Measurements from ENCODE around the gene AIP. TPM values are rescaled to one million over a fixed set of nuclear protein-coding genes. Genes with fewer than 3 reads are reported as not detected.

Gene AIP
- total and polyA plus RNA-seq, 9 of the 15 experiments (the other 6 are each of a cell fraction or from before 2014, with no cell fraction given), result 5.2 to 92.5 (median 52.7) TPM

DNA sequence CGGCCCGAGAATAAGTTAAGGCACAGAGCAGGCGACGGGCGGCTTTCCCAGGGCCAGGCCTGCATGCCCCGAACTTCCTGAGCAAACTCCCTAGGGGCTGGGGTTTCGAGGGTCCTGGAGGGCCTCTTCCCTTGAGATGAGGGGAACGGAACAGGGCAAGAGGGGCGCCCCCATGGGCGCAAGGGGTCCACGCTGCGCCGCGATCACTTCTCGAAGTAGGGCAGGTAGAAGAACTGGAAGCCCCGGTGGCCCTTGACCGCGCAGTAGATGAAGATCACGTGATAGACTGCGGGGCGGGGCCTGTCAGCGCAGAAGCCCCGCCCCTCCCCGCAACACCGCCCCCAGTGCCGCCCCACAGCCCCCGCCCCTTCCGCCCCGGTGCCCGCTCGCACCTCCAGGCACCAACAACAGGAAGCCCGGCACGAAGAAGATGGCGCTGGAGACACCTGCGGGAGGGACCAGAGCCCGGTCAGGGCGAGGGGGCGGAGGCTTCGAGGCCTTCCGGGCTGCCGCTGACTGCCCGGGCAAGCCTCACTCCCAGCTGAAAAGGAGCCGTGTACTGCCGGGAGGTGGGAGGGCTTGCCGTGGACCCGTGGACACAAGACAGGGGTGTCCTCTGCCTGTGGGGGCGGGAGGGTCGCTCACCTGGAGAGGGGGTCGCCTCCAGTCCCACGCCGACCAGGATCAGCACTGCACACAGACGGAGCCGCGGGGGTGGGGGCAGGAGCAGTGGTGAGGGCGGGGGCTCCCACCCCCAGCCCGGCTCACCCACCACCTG, 18.2 kb upstream of the AIP start (continued):
- TF ChIP-seq, protein P1, sequence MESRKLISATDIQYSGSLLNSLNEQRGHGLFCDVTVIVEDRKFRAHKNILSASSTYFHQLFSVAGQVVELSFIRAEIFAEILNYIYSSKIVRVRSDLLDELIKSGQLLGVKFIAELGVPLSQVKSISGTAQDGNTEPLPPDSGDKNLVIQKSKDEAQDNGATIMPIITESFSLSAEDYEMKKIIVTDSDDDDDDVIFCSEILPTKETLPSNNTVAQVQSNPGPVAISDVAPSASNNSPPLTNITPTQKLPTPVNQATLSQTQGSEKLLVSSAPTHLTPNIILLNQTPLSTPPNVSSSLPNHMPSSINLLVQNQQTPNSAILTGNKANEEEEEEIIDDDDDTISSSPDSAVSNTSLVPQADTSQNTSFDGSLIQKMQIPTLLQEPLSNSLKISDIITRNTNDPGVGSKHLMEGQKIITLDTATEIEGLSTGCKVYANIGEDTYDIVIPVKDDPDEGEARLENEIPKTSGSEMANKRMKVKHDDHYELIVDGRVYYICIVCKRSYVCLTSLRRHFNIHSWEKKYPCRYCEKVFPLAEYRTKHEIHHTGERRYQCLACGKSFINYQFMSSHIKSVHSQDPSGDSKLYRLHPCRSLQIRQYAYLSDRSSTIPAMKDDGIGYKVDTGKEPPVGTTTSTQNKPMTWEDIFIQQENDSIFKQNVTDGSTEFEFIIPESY (CRISPR knock-in tag; IDR thresholded peaks at IDR 0.05), result no peak
- TF ChIP-seq HDAC6 (IDR thresholded peaks at IDR 0.05; ENCODE audit: low read depth, low read length) (no peak), HOXB6 (CRISPR knock-in tag; IDR thresholded peaks at IDR 0.05; ENCODE audit: borderline replicate concordance) (no peak), TCF7 (IDR thresholded peaks at IDR 0.05; ENCODE audit: borderline replicate concordance) (no peak), ZNF766 (CRISPR knock-in tag; conservative IDR thresholded peaks at IDR 0.05) (0 out of 2 replicates have a peak, but pooled peaks have one; percentile 56), ZKSCAN8 (CRISPR knock-in tag; IDR thresholded peaks at IDR 0.05) (peak; percentile 33; the same call in 1 of the 2 replicates), MED1 (CRISPR knock-in tag; IDR thresholded peaks at IDR 0.05; ENCODE audit: borderline replicate concordance) (no peak), ZNF77 (CRISPR knock-in tag; IDR thresholded peaks at IDR 0.05) (no peak), ZNF146 (CRISPR knock-in tag; IDR thresholded peaks at IDR 0.05; ENCODE audit: unreplicated experiment) (no peak), MEF2D (tag; conservative IDR thresholded peaks at IDR 0.05; ENCODE audit: low read depth) (no peak)
- TF ChIP-seq, protein P2, sequence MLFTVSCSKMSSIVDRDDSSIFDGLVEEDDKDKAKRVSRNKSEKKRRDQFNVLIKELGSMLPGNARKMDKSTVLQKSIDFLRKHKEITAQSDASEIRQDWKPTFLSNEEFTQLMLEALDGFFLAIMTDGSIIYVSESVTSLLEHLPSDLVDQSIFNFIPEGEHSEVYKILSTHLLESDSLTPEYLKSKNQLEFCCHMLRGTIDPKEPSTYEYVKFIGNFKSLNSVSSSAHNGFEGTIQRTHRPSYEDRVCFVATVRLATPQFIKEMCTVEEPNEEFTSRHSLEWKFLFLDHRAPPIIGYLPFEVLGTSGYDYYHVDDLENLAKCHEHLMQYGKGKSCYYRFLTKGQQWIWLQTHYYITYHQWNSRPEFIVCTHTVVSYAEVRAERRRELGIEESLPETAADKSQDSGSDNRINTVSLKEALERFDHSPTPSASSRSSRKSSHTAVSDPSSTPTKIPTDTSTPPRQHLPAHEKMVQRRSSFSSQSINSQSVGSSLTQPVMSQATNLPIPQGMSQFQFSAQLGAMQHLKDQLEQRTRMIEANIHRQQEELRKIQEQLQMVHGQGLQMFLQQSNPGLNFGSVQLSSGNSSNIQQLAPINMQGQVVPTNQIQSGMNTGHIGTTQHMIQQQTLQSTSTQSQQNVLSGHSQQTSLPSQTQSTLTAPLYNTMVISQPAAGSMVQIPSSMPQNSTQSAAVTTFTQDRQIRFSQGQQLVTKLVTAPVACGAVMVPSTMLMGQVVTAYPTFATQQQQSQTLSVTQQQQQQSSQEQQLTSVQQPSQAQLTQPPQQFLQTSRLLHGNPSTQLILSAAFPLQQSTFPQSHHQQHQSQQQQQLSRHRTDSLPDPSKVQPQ (CRISPR knock-in tag; IDR thresholded peaks at IDR 0.05; ENCODE audit: borderline replicate concordance), result no peak
- TF ChIP-seq, protein P3, sequence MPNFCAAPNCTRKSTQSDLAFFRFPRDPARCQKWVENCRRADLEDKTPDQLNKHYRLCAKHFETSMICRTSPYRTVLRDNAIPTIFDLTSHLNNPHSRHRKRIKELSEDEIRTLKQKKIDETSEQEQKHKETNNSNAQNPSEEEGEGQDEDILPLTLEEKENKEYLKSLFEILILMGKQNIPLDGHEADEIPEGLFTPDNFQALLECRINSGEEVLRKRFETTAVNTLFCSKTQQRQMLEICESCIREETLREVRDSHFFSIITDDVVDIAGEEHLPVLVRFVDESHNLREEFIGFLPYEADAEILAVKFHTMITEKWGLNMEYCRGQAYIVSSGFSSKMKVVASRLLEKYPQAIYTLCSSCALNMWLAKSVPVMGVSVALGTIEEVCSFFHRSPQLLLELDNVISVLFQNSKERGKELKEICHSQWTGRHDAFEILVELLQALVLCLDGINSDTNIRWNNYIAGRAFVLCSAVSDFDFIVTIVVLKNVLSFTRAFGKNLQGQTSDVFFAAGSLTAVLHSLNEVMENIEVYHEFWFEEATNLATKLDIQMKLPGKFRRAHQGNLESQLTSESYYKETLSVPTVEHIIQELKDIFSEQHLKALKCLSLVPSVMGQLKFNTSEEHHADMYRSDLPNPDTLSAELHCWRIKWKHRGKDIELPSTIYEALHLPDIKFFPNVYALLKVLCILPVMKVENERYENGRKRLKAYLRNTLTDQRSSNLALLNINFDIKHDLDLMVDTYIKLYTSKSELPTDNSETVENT (CRISPR knock-in tag; IDR thresholded peaks at IDR 0.05), result peak; percentile 58; the same call in 1 of the 2 replicates
- TF ChIP-seq, protein P4, sequence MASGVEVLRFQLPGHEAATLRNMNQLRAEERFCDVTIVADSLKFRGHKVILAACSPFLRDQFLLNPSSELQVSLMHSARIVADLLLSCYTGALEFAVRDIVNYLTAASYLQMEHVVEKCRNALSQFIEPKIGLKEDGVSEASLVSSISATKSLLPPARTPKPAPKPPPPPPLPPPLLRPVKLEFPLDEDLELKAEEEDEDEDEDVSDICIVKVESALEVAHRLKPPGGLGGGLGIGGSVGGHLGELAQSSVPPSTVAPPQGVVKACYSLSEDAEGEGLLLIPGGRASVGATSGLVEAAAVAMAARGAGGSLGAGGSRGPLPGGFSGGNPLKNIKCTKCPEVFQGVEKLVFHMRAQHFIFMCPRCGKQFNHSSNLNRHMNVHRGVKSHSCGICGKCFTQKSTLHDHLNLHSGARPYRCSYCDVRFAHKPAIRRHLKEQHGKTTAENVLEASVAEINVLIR (CRISPR knock-in tag; IDR thresholded peaks at IDR 0.05), result no peak
- TF ChIP-seq, protein P5, sequence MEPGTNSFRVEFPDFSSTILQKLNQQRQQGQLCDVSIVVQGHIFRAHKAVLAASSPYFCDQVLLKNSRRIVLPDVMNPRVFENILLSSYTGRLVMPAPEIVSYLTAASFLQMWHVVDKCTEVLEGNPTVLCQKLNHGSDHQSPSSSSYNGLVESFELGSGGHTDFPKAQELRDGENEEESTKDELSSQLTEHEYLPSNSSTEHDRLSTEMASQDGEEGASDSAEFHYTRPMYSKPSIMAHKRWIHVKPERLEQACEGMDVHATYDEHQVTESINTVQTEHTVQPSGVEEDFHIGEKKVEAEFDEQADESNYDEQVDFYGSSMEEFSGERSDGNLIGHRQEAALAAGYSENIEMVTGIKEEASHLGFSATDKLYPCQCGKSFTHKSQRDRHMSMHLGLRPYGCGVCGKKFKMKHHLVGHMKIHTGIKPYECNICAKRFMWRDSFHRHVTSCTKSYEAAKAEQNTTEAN (CRISPR knock-in tag; IDR thresholded peaks at IDR 0.05), result no peak

All from K562 (cell line).